Measurements from ENCODE around the gene EPYC. TPM values are rescaled to one million over a fixed set of nuclear protein-coding genes. Genes with fewer than 3 reads are reported as not detected.

Gene EPYC
- total RNA-seq, 2 experiments from 2014 or later, result not detected

DNA sequence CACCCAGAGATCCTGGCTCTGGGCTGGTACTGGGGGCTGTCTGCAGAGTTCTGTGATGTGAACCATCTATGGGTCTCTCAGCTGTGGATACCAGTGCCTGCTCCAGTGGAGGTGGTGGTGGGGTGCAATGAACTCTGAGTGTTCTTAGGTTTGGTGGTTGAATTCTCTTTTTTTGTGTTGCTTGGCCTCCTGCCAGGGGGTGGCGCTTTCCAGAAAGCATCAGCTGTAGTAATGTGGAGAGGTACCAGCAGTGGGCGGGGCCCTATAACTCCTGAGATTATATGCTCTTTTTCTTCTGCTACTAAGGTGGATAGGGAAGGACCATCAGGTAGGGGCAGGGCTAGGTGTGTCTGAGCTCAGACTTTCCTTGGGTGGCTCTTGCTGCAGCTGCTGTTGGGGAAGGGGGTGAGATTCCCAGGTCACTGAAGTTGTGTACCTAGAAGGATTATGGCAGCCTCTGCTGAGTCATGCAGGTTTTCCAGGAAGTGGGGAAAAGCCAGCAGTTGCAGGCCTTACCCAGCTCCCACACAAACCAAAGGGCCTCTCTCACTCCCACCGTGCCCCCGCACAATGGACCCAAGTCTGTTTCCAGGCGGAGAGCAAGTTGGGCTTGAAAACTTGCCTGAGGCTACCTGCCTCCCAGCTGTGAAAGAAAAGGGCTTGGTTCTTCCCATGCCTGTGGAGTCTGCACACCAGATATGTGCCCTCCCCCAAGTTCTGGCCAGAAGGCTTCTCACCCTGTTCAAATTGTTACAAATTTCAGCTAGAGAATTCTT is 68.4 kb downstream of the EPYC start:
- Mint-ChIP-seq H3K36me3 (no peaks in the 10 kb centered on the region), H3K4me1 (no peaks in the 10 kb centered on the region), H3K27me3 (peaks cover 13% of the 10 kb centered on the region), H3K4me3 (no peak overlapping the region), H3K9me3 (no peaks in the 10 kb centered on the region), H3K27ac (no peak overlapping the region)
- POLR2A ChIA-PET, result no interaction called here
- ATAC-seq (ENCODE audit: low read depth) (no peak), DNase-seq (no peak)

DNA sequence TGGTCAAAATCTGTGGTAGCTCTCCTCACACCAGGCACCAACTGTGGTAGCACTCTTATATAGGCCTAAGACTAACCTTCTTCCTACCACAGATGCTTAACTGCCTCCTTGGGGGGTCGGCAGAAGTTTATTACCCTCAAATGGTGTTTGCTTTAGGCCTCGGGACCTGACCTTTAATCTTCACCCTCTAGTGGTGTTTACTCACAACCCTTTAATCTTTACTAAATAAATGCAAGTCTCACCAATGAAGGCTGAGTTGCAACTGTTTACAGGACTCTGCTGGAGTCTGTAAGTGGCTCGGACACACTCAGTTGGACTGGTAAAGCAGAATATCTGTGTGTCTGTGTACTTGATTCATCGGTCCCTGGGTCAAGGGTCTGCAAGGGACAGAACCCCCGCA is 79.2 kb downstream of the EPYC start:
- POLR2A ChIA-PET, result no interaction called here
- ATAC-seq (ENCODE audit: low read depth), result no peak

DNA sequence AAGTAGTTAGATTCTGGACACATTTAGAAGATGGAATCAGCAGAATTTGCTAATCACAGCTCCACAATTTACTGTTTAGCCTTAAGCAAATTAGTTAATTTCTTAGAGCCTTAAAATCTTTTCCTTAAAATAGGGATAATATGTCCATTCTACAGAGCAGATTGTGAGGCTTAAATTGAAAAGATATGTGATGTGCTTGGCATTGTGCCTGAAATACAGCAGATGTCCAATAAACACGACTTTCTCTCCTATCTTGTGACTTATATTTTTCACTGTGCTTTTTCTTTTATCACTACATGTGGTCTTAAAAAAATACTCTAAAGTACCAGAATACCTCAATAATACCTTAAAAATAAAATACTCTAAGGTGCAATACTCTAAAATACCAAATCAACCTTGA is 80.4 kb downstream of the EPYC start:
- Mint-ChIP-seq H3K4me3 (no peak overlapping the region), H3K9me3 (peaks cover 3% of the 10 kb centered on the region), H3K27ac (no peak overlapping the region), H3K27me3 (no peaks in the 10 kb centered on the region), H3K4me1 (no peaks in the 10 kb centered on the region), H3K36me3 (no peaks in the 10 kb centered on the region)
- POLR2A ChIA-PET, result no interaction called here
- no peak for DNase-seq
- ATAC-seq (ENCODE audit: low read depth), result no peak

More for the DNA sequence above, 79.2 kb downstream of the EPYC start:
- no peaks in the 10 kb centered on the region for H3K27me3 Mint-ChIP-seq
- H3K9me3 Mint-ChIP-seq, result peaks cover 8% of the 10 kb centered on the region
- H3K36me3 Mint-ChIP-seq, result no peaks in the 10 kb centered on the region
- H3K27ac Mint-ChIP-seq, result no peak overlapping the region
- H3K4me3 Mint-ChIP-seq, result no peak overlapping the region
- DNase-seq, result no peak
- H3K4me1 Mint-ChIP-seq, result no peaks in the 10 kb centered on the region

DNA sequence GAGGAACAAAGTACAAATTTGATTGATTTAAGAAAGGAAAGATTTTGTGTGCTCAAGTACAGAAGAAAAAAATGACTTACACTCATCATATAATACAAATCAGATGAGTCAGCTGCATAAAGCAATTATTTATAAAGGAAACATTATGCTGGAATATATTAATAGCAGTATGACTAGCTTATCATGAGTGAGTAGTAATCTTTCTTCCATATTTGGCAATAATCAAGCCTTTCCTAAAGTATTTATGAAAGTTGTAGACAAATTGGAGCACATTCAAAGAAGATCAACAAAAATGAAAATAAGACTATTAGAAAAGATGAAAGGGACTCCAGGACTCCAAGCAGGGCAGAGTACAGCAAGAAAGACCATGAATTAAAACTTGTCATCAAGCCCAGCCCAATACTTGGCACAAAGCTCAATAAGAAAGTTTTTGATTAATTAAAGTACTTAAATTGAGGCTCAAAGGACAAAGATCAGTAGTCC is 82.6 kb downstream of the EPYC start:
- Mint-ChIP-seq H3K27ac (no peak overlapping the region), H3K36me3 (no peaks in the 10 kb centered on the region), H3K9me3 (no peaks in the 10 kb centered on the region), H3K4me1 (no peaks in the 10 kb centered on the region), H3K4me3 (no peak overlapping the region), H3K27me3 (no peaks in the 10 kb centered on the region)
- DNase-seq (no peak), ATAC-seq (ENCODE audit: low read depth) (no peak)
- POLR2A ChIA-PET, result no interaction called here

DNA sequence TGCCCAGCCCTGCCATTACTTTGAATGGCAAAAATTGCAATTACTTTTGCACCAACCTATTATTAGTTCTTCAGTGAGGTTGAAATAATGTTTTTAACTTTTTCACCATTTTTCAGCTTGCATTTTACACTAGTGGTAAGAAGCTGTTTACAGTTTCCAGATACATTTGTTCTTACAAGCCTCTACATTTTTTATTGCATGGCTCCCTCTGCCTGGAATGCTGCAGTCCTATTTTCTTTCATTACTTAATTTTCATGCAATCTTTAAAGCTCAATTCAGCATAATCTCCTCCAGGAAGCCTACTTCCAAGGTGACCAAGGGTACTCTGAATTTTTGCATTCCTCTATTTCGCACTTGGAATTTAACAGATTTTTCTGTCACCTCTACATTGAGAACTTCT is 83.2 kb downstream of the EPYC start:
- Mint-ChIP-seq H3K36me3 (no peaks in the 10 kb centered on the region), H3K4me3 (no peak overlapping the region), H3K27me3 (no peaks in the 10 kb centered on the region), H3K4me1 (no peaks in the 10 kb centered on the region), H3K9me3 (no peaks in the 10 kb centered on the region), H3K27ac (no peak overlapping the region)
- DNase-seq (no peak), ATAC-seq (ENCODE audit: low read depth) (no peak)
- POLR2A ChIA-PET, result interaction anchor here (0.6 kb wide), 1 partner anchor 21 kb away, joined by 3 read pairs; no protein-coding TSS in a partner anchor

DNA sequence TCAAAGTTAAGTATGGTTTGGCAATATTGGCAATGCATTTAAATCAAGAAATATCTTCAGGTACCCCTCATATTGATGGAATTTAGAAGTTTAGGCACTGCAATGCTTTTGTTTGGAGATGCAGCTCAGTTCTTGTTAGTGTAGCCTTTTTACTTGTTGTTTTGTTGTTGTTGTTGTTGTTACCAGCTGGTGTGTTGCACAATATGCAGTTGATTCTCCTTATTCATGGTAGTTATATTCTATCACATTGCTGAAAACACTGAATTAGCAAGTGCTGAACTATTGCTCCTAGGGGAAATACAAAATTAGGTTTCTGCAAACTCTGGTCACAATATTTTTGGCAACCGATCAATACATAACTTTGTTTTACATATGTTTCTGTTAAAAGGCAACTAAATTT is 84.5 kb downstream of the EPYC start:
- Mint-ChIP-seq H3K4me3 (no peak overlapping the region), H3K9me3 (no peaks in the 10 kb centered on the region), H3K27ac (no peak overlapping the region), H3K4me1 (no peaks in the 10 kb centered on the region), H3K27me3 (no peaks in the 10 kb centered on the region), H3K36me3 (no peaks in the 10 kb centered on the region)
- ATAC-seq (ENCODE audit: low read depth) (no peak), DNase-seq (no peak)
- POLR2A ChIA-PET, result no interaction called here

DNA sequence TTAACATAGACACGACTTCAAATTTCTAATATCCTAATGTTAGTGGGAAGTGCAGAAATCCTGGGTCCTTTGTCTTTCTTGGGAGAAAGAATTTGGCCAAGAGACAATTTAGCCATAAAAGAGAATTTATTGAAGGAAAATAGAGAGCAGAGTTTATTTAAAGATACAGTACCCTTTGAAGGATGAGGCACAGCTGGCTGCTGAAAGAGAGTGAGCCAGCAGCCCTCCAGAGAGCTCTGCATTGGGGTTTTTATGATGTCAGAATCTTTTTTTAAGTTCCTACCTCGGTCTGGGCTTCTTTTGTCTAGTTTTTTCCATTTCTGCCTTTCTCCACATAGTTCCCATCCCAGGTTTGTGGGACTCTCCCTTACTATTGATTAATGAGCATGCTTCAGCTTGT is 87.3 kb downstream of the EPYC start:
- DNase-seq, result no peak

DNA sequence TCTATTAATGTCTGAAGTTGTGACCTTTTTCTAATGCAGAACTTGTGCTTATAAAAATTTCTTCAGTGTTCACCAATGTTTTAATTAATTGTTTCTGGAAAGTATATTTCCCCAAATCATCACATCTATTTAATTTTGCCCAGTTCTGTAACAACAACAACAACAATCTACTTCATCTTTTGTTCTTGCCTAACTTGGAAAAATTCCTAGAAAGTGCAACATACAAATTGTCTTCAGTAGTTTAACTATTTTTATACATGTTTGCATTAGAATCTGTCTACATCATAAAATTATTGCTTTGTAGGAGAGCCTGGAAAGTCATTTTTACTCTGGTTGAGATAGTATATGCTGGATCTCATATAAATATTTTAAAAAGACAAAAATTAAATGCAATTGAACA is 88.3 kb downstream of the EPYC start:
- H3K9me3 Mint-ChIP-seq, result no peaks in the 10 kb centered on the region
- H3K27ac Mint-ChIP-seq, result no peak overlapping the region
- POLR2A ChIA-PET, result no interaction called here
- no peak for ATAC-seq (ENCODE audit: low read depth)
- no peak for DNase-seq
- H3K36me3 Mint-ChIP-seq, result no peaks in the 10 kb centered on the region
- H3K27me3 Mint-ChIP-seq, result no peaks in the 10 kb centered on the region
- H3K4me1 Mint-ChIP-seq, result no peaks in the 10 kb centered on the region
- no peak overlapping the region for H3K4me3 Mint-ChIP-seq

More for the DNA sequence above, 87.3 kb downstream of the EPYC start:
- Mint-ChIP-seq H3K27ac (no peak overlapping the region), H3K27me3 (no peaks in the 10 kb centered on the region), H3K36me3 (no peaks in the 10 kb centered on the region), H3K4me3 (no peak overlapping the region), H3K9me3 (no peaks in the 10 kb centered on the region), H3K4me1 (no peaks in the 10 kb centered on the region)
- ATAC-seq (ENCODE audit: low read depth), result no peak
- POLR2A ChIA-PET, result no interaction called here

DNA sequence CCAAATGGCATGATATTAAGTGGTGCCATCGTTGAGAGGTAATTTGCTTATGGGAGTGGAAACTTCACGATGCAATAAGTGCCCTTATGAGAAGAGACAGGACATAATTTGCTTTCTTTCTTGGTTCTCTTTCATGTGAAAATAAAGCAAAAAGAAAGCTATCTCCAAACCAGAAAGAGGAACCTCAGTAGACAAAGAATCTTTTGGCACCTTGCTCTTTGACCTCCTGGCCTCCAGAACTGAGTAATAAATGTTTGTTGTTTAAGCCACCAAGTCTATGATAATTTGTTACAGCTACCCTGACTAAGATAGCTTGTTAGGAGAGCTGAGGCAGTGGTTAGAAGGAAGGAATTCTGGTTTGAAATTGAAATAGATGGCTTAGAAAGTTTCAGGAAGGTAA is 89.4 kb downstream of the EPYC start:
- Mint-ChIP-seq H3K27me3 (peaks cover 2% of the 10 kb centered on the region), H3K4me1 (no peaks in the 10 kb centered on the region), H3K27ac (no peak overlapping the region), H3K4me3 (no peak overlapping the region), H3K9me3 (no peaks in the 10 kb centered on the region), H3K36me3 (no peaks in the 10 kb centered on the region)
- no peak for DNase-seq
- no peak for ATAC-seq (ENCODE audit: low read depth)
- POLR2A ChIA-PET, result no interaction called here

Other genes starting within 250 kb of the EPYC start
- gene CCER1, start 49.8 kb downstream of the EPYC start, total RNA-seq, result not detected
- gene KERA, start 53.1 kb upstream of the EPYC start, total RNA-seq, result not detected
- not detected for gene LUM, start 106.5 kb upstream of the EPYC start, total RNA-seq
- not detected for gene DCN, start 177.8 kb upstream of the EPYC start, total RNA-seq

All from activated naive CD8-positive, alpha-beta T cell treated with anti-CD3 and anti-CD28 coated beads, Interleukin-2, amount 10 ng/mL, durations not matched to agents 7 days and 5 days (primary cell).